Tibial artery (tissue), 4 donors: Measurements from ENCODE around the gene KRT36.

Source experiments
- DNase-seq, 2 donors: peaks; one replicate each; pipeline ENCODE4 v3.0.0-alpha.2; 2019
- H3K27ac ChIP-seq, 2 donors: fragments of 200-600 bp; sonication (generic) in 1 of 2; 1 replicate in 1 of 2; 2 replicates in 1 of 2; pipeline ENCODE4 v1.5.1; 2018 to 2019; ENCODE audit warnings: mild to moderate bottlenecking in 1 of 2
- H3K27me3 ChIP-seq, 2 donors: fragments of 200-600 bp; sonication (generic) in 1 of 2; one replicate each; pipeline versions ENCODE4 v1.5.1 to v1.6.0; 2016 to 2019
- H3K36me3 ChIP-seq, 3 donors: fragments of 200-600 bp; sonication (generic) in 2 of 3; one replicate each; pipeline ENCODE4 v1.5.1; 2016 to 2019; ENCODE audit warnings: mild to moderate bottlenecking in 2 of 3
- H3K4me1 ChIP-seq, 4 donors: fragments of 200-600 bp; sonication (generic) in 2 of 4; 1 replicate in 3 of 4; 2 replicates in 1 of 4; pipeline ENCODE4 v1.5.1; 2016 to 2019
- H3K4me3 ChIP-seq, 2 donors: fragments of 200-600 bp; sonication (generic) in 1 of 2; 1 replicate in 1 of 2; 2 replicates in 1 of 2; pipeline ENCODE4 v1.5.1; 2018 to 2019; ENCODE audit warnings: mild to moderate bottlenecking in 2 of 2
- H3K9me3 ChIP-seq, 3 donors: fragments of 200-600 bp; sonication (generic) in 1 of 3; one replicate each; pipeline ENCODE4 v1.5.1; 2016 to 2019
- intact Hi-C: fragments of 100-400 bp; cut with DNase I; formaldehyde crosslinking; loops from one replicate; pipeline ENCODE4 v1.15.0; 2023; ENCODE audit warnings: low total_unique reads
- TF ChIP-seq, protein P1 (sequence below), 2 experiments: fragments of 200-600 bp in 1 of 2; fragments of 450-650 bp in 1 of 2; IDR thresholded peaks; one replicate each; pipeline ENCODE4 v1.5.1; 2017 to 2019; ENCODE audit warnings: antibody characterized with exemption in 2 of 2, mild to moderate bottlenecking in 1 of 2, moderate library complexity in 1 of 2

Gene KRT36

GRCh38 chr17:41490000-41490990 is 585 bp upstream of the KRT36 start:
- Histone ChIP-seq H3K4me3 (no peak overlapping the region), H3K27ac (no peak overlapping the region), H3K4me1 (no peaks in the 10 kb centered on the region), H3K9me3 (no peaks in the 10 kb centered on the region), H3K27me3 (peaks cover 0 to 21% of the 10 kb centered on the region in 2 donors), H3K36me3 (no peaks in the 10 kb centered on the region)
- intact Hi-C loops = no loop called here
- no peak for DNase-seq
- TF ChIP-seq, protein P1, sequence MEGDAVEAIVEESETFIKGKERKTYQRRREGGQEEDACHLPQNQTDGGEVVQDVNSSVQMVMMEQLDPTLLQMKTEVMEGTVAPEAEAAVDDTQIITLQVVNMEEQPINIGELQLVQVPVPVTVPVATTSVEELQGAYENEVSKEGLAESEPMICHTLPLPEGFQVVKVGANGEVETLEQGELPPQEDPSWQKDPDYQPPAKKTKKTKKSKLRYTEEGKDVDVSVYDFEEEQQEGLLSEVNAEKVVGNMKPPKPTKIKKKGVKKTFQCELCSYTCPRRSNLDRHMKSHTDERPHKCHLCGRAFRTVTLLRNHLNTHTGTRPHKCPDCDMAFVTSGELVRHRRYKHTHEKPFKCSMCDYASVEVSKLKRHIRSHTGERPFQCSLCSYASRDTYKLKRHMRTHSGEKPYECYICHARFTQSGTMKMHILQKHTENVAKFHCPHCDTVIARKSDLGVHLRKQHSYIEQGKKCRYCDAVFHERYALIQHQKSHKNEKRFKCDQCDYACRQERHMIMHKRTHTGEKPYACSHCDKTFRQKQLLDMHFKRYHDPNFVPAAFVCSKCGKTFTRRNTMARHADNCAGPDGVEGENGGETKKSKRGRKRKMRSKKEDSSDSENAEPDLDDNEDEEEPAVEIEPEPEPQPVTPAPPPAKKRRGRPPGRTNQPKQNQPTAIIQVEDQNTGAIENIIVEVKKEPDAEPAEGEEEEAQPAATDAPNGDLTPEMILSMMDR (IDR thresholded peaks at IDR 0.05) = no peak

GRCh38 chr17:41486809-41487530 is 2.7 kb downstream of the KRT36 start:
- intact Hi-C loops = no loop called here
- Histone ChIP-seq H3K9me3 (no peaks in the 10 kb centered on the region), H3K27ac (no peak overlapping the region), H3K36me3 (no peaks in the 10 kb centered on the region), H3K4me1 (no peaks in the 10 kb centered on the region), H3K4me3 (no peak overlapping the region), H3K27me3 (peaks cover 0 to 23% of the 10 kb centered on the region in 2 donors)
- TF ChIP-seq, protein P1 (IDR thresholded peaks at IDR 0.05) = no peak
- no peak for DNase-seq

DNA sequence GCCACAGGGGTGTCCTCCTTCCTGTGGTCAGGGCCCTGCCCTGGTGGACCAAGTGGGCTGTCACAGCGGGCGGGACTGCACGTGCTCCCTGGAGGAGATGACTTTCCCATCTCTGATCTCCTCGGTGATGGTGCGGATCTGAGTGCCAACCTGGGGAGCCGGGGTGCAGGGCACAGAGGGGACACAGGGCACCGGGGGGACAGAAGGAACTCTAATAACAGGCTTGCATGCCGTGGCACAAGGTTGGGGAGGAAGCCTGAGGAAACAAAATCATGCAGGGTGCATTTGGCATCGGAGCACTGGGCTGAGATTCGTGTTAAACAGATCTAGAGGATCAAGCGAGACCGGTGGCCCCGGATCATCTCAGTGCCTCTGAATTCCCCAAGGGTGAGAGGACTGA is 3.4 kb downstream of the KRT36 start:
- intact Hi-C loops = no loop called here
- Histone ChIP-seq H3K36me3 (no peaks in the 10 kb centered on the region), H3K9me3 (no peaks in the 10 kb centered on the region), H3K27ac (no peak overlapping the region), H3K4me1 (no peaks in the 10 kb centered on the region), H3K27me3 (peaks cover 0 to 23% of the 10 kb centered on the region in 2 donors), H3K4me3 (no peak overlapping the region)
- TF ChIP-seq, protein P1 (IDR thresholded peaks at IDR 0.05) = no peak
- no peak for DNase-seq

DNA sequence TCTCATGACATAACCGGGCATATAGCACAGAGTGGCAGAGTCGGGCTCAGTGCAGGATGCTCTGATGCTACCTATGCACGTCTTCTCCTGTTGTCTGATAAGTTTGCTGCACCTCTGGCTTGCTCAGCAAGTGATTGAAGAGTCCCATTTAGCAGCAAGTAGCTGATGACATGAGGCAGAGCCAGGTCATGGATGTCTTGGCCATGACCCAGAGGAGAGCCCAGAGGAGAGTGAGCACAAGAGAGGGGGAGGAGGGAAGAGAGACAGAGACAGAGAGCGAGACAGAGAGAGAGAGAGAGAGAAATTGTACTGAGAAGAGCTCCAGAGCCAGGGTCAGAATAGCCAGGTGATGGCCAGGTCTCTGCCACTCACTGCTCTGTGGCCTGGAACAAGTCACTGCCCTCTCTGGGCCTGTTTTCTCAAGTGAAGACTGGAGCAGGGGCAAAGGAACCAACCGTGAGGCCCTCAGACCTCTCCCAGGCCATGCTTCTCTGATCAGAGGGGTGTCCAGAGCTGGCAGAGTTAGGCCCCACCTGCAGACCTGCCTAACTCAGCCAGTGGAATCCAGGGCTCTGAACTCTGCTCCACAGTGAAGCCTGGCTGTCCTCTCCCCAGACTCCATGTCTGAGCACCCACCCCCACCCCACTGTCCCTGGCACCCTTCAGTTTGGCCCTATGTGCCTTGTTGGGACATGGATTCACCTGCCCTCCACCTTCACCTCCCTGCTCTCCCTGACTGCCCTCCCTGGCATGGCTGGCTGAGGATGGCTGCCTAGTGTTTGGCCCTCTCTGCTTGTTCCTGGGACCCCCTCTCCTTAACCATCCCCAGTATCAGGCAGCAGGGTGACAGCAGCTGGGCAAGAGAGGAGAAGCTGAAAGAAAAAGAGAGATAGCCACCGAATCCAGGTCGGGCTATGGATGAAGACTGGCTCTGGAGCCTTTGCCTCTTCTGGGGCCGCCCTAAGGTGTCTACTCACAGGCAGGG is 4.5 kb downstream of the KRT36 start:
- Histone ChIP-seq H3K9me3 (no peaks in the 10 kb centered on the region), H3K4me3 (no peak overlapping the region), H3K4me1 (no peaks in the 10 kb centered on the region), H3K36me3 (no peaks in the 10 kb centered on the region), H3K27me3 (peaks cover 0 to 23% of the 10 kb centered on the region in 2 donors), H3K27ac (no peak overlapping the region)
- no peak for DNase-seq
- intact Hi-C loops = no loop called here
- TF ChIP-seq, protein P1 (IDR thresholded peaks at IDR 0.05) = no peak
